Measurements from ENCODE around the gene NDUFS6. TPM values are rescaled to one million over a fixed set of nuclear protein-coding genes. Genes with fewer than 3 reads are reported as not detected.
A peak's percentile ranks its signal among the peaks of the same experiment; 100 is the strongest.

NDUFS6 gene
- total RNA-seq, 1 experiment from 2014 or later, result 107 TPM

- DNase-seq (ENCODE audit: low spot score), result no peak
- in situ Hi-C loops (cut with HindIII; ENCODE audit: low sequenced_read_pairs), result no loop called here
Measured at GRCh38 chr5:1860021-1860610, 58.9 kb downstream of the NDUFS6 start.

DNA sequence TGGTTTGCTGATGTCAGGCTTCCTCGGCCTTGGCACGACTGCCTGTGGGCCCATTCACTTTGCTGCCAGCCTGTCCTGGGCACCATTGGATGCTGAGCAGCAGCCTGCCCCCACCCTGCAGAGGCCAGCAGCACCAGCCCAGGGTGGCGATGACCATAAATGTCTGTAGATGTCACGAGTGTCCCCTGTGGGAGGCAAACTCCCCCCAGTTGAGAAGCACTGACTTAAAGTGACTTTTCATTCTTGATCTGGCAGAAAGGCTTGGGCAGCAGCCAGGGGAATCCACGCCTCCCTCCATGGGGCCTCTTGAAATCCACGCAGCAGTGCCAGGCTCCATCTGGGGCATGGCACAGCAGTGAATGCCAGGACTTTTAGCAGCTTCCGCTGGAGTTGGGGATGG is 59.7 kb downstream of the NDUFS6 start:
- DNase-seq (ENCODE audit: low spot score), result peak; percentile 12
- in situ Hi-C loops (cut with HindIII; ENCODE audit: low sequenced_read_pairs), result no loop called here

- in situ Hi-C loops (cut with HindIII; ENCODE audit: low sequenced_read_pairs), result no loop called here
Measured at GRCh38 chr5:1864896-1865440, 63.8 kb downstream of the NDUFS6 start.

DNA sequence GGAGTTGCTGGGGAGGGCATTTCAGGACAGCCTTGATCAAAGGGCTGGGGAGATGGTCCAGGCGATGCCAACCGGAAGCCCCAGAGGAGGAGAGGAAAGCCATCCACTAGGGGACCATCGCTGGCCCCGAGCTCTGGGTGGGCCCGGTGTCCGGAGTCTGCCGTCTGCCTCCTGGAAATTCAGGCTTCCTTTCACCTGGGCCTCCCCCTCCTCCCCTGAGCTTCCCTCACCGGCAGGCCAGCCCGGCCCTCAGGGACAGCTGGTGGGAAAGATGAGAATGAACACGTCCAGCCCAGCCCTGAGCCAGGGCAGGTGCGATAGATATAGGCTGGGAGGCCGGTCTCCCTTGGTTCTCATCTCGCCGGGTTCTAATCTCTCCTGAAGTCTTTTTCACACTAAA is 64.3 kb downstream of the NDUFS6 start:
- in situ Hi-C loops (cut with HindIII; ENCODE audit: low sequenced_read_pairs), result no loop called here
- no peak for DNase-seq (ENCODE audit: low spot score)

More at GRCh38 chr5:1864896-1865440, 63.8 kb downstream of the NDUFS6 start:
- DNase-seq (ENCODE audit: low spot score), result no peak

Other genes with a start within 250 kb of the NDUFS6 start
- 39.4 and 85.0 TPM in 2 replicates for gene MRPL36, start 1.6 kb upstream of the NDUFS6 start, total RNA-seq (2014; rRNA removed; shearing (Covaris generic))
- gene IRX4, start 81.5 kb downstream of the NDUFS6 start, total RNA-seq (2014; rRNA removed; shearing (Covaris generic)), result not detected in 2 replicates